Stimulated activated CD4-positive, alpha-beta T cell treated with anti-CD3 and anti-CD28 coated beads, Interleukin-12 subunit alpha, Interleukin-12 subunit beta, amount 100 ng/mL, for 24 hours (primary cell): ENCODE results near the gene PRKAG2.
"Not testable (repeated sequence)": the region's sequence is repeated elsewhere in the genome, so short reads cannot be mapped to it uniquely, and the experiment has no call there.

ENCODE experiments used
- DNase-seq, 2 experiments: peaks; one replicate each; pipeline ENCODE4 v3.0.0-alpha.2; 2020; ENCODE audit warnings: low read depth in 2 of 2

Gene PRKAG2

GRCh38 chr7:151767557-151767956 lies 109.4 kb downstream of the PRKAG2 start:
- no peak for DNase-seq

DNA sequence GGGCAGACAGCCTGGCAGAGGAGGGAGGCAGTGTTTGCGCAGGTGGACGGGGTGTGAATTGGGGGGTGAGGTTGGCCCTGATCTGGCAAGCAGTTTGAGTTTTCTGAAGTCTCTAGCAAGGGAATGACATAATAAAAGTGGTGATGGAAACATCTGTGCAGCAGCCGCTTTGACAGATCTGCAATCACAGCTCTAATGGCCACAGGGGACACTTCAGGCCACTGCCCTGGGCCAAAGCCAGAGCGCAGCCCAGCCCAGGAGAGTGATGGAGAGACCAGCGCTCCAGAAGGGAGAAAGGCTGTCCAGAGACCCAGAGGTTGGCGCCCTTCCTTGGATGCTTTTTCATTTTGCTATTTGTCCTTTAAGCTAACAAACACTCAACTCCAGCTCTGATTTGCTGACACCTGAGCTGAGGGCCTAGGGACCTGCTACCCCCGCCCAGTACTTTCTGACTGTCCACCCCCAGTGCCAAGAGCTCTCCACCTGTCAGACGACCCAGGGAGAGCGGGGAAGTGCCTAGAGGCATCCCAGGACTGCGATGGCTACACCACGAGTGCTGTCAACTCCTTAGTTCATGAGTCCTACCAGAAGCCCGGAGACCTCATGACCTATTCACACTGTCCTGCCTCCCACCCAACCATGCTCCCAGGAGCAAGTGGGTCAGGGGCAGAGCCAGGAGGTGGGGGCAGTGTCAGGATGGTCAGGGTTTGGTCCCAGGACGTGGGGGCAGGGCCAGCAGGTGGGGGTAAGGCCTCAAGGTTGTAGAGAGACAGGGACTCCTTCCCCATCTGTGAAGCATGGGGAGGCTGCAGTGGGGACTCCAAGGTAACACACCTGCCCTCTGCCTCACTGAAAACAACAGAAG lies 112.6 kb downstream of the PRKAG2 start:
- no peak for DNase-seq

DNA sequence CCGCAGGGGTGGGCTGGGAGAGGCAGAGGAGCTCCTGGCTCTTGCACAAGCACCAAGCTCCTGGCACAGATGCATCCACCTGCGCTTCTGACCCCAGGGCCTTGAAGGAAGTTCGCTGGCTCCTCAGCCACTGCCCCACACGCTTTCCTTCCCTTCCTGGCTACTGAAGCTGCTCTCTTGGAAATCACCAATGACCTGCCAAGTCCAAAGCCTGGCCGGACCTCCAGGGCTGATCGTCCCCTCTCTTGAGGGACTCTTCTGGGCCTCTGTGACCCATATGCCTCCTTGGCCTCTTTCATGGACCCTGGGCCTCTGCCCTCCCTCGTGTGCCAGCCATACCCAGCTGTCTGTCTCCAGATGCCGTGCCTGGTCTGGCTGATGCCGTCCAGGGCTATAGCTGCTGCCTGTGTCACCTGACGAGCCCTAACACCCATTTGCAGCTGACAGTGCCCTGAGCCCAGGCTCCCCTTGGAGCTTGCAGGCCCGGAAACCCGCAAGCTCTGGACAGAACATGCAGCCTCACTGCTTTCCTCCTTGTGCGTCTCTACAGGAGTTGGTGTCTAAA lies 113.4 kb downstream of the PRKAG2 start:
- no peak for DNase-seq

DNA sequence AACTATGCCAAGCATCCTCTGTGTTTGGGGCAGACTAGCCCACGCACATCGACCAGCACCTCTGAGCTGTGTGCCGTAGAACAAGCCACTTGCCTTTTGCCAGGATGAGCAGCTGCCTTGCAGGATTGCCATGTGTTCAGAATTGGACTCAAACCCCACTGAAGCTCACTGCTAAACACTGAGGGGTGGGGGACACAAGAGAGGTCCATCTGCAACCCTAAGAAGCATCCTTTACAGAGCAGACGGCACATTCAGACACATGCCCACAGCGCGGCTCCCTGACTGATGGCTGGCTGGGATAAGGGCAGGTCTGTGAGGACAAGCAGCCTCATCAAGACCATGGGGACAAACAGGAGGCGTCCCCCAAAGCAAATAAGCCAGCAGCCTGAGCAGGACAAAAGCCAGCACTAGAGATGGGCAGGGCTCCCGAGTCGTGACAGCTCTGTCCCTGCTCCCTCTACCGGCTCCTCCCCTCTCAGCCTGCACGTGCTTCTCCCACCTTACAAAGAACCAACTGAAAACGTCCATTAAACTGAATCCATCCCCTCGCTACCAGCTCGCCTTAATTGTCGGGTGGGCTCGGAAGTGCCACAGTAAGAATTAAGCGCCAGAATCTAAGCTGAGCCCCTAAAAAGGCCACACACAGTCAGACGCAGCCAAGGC lies 114.2 kb downstream of the PRKAG2 start:
- no peak for DNase-seq

GRCh38 chr7:151761957-151762356 lies 115.0 kb downstream of the PRKAG2 start:
- no peak for DNase-seq

- no peak for DNase-seq
Observed at GRCh38 chr7:151761231-151761630, 115.7 kb downstream of the PRKAG2 start.

- DNase-seq, result peak in 1 of 2 experiments; percentile 25
Observed at GRCh38 chr7:151759591-151760042, 117.3 kb downstream of the PRKAG2 start.

DNA sequence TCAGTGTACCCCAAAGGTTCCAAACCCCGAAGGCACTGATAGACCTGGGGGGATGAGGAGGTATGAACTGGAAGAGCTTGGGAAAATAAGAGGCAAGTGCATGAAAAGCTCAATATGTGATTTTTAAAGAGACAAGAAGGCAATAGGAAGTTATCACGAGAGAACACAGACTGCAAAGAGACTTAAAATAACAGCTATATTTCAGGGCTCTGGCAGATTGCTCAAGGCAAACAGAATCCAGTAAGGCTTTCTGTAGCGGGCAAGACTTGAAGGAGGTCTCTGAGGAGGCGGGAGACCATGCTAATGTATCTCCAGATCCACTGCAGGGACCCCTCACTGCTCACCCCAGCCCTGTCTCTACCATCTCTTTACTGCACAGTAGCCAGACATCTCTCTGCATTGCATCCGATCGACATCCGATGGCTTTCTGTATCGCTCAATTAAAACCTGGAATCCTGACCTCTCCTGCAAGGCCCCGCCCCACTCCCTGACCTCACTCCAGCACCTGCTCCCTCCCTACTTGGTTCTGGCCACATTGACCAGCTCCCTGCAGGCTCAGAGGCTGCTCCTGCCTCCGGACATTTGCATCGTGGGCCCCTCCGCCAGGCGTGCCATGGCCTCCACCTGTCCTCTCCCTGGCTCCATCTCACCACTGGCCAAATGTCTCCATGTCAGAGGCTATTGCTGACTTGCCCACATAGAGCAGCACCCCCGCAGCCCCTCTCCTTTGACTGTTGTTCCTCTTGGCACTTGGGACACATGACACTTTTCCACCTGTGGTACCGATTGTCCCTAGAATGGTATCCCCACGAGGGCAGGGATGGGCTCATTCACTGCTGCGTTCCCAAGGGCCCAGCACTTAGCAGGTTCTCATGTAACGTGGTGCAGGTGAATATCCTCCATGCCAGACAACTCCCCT lies 118.0 kb downstream of the PRKAG2 start:
- no peak for DNase-seq

DNA sequence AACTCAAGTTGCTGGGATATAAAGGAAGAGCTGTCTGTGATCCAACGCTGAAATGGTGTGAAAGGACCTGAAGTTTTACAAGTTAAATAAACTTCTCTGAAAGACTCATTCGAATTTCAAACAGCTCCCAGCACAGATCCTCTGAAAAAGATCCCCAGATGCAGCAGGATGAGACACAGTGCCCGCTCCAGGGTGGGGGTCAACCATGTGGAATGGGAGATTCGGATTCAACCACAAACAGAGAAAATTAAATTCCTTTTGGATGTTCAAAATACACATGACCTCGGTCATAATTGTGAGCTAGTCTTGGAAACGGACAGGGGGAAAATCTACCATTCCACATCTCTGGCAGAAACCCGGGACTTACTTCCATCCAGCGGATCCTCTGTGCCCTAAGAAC lies 119.6 kb downstream of the PRKAG2 start:
- no peak for DNase-seq

- no peak for DNase-seq
Observed at GRCh38 chr7:151756866-151757265, 120.0 kb downstream of the PRKAG2 start.

DNA sequence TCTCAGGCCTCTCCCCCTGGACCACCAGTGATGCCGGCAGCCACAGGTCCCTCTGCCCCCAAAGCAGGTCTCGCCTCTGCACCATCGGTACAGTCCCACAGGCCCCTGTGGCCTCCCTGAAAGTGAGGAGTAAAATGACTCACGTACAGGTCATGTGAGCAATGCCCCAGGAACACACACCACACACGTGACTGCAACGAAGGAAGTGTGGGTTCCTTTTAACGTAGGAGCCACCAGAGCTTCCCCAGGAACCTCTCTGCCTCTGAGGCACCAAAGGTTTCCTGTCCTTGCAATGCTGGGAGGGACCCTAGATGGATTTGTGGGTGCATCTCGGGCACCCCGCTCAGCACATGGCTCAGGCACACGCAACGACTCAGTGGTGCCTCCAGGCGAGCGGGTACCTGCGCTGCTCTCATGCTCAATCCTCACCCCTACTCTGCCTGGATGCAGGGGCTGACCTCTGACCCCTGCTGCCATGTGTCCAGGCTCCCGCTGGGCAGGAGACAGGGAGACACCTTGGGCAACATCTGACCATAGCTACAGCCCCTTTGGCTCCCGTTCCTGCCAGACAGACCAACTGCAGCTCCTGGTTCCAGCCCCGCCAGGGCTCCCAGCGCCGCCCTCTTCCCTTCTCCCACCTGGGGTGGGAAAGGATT lies 120.7 kb downstream of the PRKAG2 start:
- peak; percentile 45 to 51 for DNase-seq

GRCh38 chr7:151755131-151755801 lies 121.6 kb downstream of the PRKAG2 start:
- no peak for DNase-seq

DNA sequence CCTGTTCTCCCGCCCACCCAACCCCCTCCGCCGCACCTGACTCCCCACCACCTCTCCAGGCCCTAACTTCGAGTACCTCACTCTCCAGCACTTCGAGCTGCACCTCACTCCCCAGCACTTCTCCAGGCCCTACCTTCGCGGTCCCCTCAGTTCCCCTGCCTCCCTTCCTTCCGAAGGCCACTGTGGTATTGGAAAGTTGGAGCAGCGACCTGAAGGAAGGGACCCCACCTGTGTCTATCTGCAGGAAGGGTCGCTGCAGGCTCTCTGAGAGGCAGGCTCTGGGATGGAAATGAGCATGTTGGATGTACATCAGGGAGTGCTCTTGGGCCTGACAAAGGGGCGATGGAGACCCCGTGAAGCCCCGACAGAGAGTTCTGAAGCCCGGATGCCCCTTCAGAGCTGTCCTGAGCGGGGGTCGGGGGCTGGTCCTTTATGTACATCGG lies 122.2 kb downstream of the PRKAG2 start:
- no peak for DNase-seq

DNA sequence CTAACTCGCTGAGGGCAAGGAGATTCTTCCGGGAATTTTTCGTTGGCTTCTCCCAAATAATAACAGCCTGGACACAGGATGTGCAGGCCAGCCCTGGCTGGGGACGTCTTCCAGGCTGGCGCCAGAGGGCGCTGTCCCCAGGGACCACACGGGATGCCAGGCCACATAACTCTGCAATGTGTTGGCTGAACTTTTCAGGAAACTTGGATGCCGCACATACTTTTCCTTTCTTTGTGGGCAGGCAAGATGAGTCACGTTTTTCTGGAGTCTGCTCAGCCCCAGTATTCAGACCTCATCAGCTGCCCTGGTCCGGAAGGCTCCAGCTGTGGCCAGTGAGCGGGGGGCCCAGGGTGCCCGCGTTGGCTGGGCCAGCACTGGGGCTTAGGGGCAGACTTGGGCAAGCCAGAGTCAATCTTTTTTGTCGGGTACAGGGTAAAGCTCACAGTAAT lies 122.7 kb downstream of the PRKAG2 start:
- no peak for DNase-seq

DNA sequence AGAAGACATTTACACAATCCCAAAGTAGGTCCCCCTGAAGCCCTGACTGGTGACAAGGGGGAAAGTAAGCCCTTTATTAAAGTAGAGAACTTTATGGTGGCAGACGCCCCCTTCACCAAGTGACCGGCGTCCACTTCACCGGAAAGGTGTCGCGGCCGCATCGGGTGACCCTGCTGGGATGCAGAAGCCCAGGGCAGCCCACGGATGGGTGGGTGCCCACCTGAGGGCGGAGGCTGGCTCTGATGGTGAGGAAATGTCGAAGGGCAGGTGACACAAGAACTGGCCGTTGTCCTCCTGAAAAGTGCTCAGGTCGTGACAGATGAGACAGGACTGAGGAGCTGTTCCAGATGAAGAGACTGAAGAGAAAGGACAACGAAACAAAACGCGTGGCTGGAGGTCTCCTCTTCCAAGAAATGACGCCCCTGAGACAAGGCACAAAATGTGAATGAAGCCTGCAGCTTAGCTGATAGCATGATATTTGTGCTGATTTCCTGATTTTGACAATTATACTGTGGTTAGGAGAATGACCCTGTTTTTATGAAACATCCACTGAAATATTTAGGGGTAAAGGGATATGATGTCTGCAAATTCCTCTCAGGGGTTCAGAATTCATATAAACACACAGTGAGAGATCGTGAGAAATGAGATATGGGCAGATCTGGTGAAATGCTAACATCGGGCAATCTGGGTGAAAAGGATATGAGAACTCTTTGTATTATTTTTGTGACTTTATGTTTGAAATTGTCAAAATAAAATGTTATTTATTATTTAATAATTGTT lies 123.9 kb downstream of the PRKAG2 start:
- no peak for DNase-seq

- DNase-seq, result no peak
Observed at GRCh38 chr7:151752037-151752436, 124.9 kb downstream of the PRKAG2 start.

DNA sequence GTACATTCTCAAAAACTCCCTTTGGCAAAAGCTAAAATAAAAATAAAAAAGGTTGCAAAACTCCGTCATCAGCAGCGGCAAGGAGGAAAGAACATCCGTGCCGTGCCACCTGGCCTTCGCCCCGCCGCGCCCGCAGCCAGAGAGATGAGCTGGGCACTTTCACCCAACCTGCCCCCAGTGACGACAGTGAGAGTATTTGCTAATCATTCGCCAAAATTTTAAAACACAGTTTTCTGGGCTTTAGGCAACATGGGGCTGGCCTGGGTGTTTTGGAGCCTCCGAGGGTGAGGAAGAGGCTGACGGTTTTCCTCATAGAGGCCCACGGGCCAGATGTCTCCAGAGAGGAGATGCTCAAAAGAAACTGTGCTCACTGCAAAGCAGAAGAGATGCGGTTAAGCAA lies 128.2 kb downstream of the PRKAG2 start:
- no peak for DNase-seq

DNA sequence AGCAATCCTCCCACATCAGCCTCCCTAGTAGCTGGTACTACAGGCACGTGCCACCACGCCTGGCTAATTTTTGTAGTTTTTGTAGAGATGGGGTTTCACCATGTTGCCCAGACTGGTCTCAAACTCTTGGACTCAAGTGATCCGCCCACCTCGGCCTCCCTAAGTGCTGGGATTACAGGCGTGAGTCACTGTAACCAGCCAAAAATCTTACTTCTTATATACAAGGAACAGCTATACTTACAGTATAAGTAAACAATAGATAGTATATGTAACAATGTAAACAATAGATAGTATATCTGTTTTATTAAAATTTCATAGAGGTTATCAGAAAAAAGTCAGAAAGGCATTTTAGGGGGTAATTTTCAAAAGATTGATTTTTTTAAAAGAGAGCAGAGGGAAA lies 128.9 kb downstream of the PRKAG2 start:
- not testable (repeated sequence) for DNase-seq

GRCh38 chr7:151745706-151746105 lies 131.2 kb downstream of the PRKAG2 start:
- DNase-seq, result no peak
